Measurements from ENCODE around the gene TUBB4A. TPM values are rescaled to one million over a fixed set of nuclear protein-coding genes. Genes with fewer than 3 reads are reported as not detected.

The TUBB4A gene
- total and polyA plus RNA-seq, 9 of the 15 experiments (the other 6 are each of a cell fraction or from before 2014, with no cell fraction given): 0.14 to 7.0 (median 0.75) TPM

DNA sequence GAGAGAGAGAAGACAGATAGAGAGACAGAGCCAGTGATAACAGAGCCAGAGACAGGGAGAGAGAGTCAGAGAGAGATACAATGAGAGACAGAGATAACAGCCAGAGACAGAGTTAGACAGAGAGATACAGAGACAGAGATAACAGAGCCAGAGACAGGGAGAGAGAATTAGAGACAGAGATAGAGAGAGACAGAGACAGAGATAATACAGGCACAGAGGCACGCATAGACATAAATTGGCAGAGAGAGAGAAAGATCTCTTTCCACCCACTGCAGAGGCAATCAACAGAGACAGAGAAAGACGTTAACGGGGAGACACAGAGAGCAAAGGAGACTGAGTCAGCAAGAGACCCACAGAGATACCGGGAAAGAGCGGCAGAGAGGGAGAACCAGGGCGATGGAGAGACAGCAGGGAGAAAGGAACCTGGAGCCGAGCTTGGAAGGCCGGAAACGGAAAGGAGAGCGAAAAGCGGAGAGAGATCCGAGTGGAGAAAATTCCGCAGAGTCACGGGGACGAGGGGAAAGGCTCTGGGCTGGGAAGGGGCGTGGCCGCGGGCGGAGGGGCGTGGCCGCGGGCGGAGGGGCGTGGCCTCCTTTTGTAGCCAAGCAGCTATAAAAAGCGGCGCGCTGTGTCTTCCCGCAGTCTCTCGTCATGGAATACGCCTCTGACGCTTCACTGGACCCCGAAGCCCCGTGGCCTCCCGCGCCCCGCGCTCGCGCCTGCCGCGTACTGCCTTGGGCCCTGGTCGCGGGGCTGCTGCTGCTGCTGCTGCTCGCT is 28.5 kb upstream of the TUBB4A start, which contains the start of gene TNFSF9 (continued):
- no peak for TF ChIP-seq ZNF277 (CRISPR knock-in tag; IDR thresholded peaks at IDR 0.05; ENCODE audit: borderline replicate concordance)
- TF ChIP-seq ZNF212 (CRISPR knock-in tag; IDR thresholded peaks at IDR 0.05): no peak; the same call in 1 of the 2 replicates
- no peak for TF ChIP-seq ZNF436 (CRISPR knock-in tag; IDR thresholded peaks at IDR 0.05)
- peak in 2 of 3 experiments; percentile 42 to 75 for TF ChIP-seq YY1 (IDR thresholded peaks at IDR 0.05; ENCODE audit: borderline replicate concordance in 1 of 3, control insufficient read depth in 1 of 3, extremely low read depth in 1 of 3, insufficient read depth in 3 of 3, insufficient read length in 1 of 3, insufficient replicate concordance in 2 of 3, low read depth in 1 of 3, low read length in 2 of 3)
- TF ChIP-seq, protein P1, sequence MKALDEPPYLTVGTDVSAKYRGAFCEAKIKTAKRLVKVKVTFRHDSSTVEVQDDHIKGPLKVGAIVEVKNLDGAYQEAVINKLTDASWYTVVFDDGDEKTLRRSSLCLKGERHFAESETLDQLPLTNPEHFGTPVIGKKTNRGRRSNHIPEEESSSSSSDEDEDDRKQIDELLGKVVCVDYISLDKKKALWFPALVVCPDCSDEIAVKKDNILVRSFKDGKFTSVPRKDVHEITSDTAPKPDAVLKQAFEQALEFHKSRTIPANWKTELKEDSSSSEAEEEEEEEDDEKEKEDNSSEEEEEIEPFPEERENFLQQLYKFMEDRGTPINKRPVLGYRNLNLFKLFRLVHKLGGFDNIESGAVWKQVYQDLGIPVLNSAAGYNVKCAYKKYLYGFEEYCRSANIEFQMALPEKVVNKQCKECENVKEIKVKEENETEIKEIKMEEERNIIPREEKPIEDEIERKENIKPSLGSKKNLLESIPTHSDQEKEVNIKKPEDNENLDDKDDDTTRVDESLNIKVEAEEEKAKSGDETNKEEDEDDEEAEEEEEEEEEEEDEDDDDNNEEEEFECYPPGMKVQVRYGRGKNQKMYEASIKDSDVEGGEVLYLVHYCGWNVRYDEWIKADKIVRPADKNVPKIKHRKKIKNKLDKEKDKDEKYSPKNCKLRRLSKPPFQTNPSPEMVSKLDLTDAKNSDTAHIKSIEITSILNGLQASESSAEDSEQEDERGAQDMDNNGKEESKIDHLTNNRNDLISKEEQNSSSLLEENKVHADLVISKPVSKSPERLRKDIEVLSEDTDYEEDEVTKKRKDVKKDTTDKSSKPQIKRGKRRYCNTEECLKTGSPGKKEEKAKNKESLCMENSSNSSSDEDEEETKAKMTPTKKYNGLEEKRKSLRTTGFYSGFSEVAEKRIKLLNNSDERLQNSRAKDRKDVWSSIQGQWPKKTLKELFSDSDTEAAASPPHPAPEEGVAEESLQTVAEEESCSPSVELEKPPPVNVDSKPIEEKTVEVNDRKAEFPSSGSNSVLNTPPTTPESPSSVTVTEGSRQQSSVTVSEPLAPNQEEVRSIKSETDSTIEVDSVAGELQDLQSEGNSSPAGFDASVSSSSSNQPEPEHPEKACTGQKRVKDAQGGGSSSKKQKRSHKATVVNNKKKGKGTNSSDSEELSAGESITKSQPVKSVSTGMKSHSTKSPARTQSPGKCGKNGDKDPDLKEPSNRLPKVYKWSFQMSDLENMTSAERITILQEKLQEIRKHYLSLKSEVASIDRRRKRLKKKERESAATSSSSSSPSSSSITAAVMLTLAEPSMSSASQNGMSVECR (CRISPR knock-in tag; IDR thresholded peaks at IDR 0.05): peak; percentile 57; the same call in 1 of the 2 replicates
- TF ChIP-seq ZNF740 (CRISPR knock-in tag; IDR thresholded peaks at IDR 0.05): no peak
- no peak for TF ChIP-seq ZNF740 (tag; IDR thresholded peaks at IDR 0.05)
- peak; percentile 22; the same call in 1 of the 2 replicates for TF ChIP-seq TRIM28 (IDR thresholded peaks at IDR 0.05)
- TF ChIP-seq HMG20A (CRISPR knock-in tag; conservative IDR thresholded peaks at IDR 0.05): no peak
- no peak for TF ChIP-seq TEAD2 (tag; IDR thresholded peaks at IDR 0.05)
- peak; percentile 71; the same call in 1 of the 2 replicates for TF ChIP-seq MAFK (IDR thresholded peaks at IDR 0.05; ENCODE audit: low read length)
- TF ChIP-seq U2AF1 (optimal IDR thresholded peaks at IDR 0.05; ENCODE audit: low read depth, low read length): peak; percentile 52
- TF ChIP-seq KAT7 (CRISPR knock-in tag; IDR thresholded peaks at IDR 0.05; ENCODE audit: borderline replicate concordance): no peak; the same call in 1 of the 2 replicates
- TF ChIP-seq STAG1 (CRISPR knock-in tag; IDR thresholded peaks at IDR 0.05; ENCODE audit: borderline replicate concordance): no peak
- TF ChIP-seq KDM5B (IDR thresholded peaks at IDR 0.05; ENCODE audit: insufficient replicate concordance, low read depth, low read length): peak; percentile 99
- peak; percentile 97 for TF ChIP-seq NBN (IDR thresholded peaks at IDR 0.05; ENCODE audit: low read depth)
- TF ChIP-seq RHOXF2B (CRISPR knock-in tag; conservative IDR thresholded peaks at IDR 0.05): no peak
- TF ChIP-seq ZFPM2 (CRISPR knock-in tag; IDR thresholded peaks at IDR 0.05): no peak
